ENCODE data around the gene NMNAT2.
A peak's percentile ranks its signal among the peaks of the same experiment; 100 is the strongest.

The NMNAT2 gene

DNA sequence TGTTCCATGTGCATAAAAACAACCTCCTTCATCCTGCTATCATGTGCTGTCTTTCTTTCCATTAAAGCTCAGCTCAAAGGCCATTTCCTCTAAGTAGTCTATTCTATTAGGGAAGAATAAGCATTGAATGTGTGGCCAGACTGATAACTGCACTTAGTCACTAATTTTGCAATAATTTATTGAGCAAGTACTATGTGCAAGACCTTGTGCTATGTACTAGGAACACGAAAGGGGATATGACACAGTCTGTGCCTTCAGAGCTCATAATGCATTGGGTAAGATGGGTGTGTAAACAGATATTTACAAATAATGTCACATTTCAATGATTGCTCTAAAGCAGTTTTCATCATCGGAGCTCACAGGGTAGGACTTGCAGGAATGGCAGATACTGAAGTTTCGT lies 54.2 kb downstream of the NMNAT2 start:
- peak; percentile 100 for DNase-seq

DNA sequence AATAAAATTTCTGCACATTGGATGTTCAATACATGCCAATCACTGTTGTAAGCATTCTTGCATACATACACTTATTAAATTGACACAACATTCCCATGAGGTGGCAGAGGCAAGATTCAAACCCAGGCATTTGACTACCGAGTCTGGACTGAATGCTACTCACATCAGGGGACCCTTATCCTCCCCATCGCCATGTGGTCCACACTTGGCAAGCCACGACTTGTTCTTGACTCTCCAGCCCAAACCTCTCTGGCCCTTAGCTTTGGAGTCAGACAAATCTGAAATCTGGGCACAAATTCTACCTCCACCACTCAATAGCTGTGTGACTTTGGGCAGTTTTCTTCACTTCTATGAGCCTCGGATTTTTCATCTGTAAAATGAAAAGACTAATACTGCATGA lies 57.1 kb downstream of the NMNAT2 start:
- DNase-seq: no peak

DNA sequence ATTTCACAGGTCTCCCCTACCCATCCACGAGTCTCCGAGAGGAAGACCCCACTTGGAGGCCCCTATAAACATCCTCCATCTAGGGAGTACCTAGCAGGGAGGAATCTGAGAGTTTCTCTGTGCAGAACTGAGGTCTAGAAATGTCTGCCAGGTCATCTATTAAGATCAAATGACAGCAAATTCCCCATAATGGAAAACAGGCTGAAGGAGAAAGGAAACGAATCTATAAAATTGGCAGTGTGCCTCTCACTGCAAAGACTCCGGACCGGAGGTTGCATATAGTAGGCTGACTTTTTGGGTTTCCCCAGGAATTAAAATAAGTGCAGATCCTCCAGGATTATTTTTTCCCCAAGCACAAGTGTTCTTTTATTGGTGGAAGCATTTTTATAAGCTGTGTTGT lies 57.7 kb downstream of the NMNAT2 start:
- DNase-seq: no peak

DNA sequence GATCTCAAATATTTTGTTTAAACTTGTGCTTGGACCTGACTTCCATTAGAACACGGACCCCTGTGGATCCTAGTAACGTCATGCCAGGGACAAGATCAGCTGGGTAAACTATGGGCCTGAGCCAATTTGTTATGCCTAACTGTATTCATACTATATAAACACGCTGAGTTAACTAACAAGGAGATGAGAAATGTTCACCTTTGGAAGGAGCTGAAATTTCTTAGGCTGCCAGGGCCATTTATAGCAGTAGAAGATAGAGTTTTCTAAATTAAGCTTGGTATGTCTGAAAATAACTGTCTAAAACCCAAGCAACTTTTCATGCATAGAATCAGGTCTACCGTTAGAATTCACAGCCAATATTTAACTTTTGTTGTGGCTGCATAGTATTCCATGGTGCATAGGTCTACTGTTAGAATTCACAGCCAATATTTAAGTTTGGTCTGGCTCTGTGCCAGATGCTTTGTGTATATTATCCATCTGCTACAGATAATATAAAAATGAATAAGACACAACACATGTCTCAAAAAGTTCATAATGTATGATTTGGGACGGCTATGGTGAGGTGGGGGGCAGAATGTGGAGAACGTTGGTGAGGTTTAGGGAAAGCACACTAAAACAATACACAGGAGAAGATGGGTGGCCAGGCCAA lies 61.5 kb downstream of the NMNAT2 start:
- no peak for DNase-seq

DNA sequence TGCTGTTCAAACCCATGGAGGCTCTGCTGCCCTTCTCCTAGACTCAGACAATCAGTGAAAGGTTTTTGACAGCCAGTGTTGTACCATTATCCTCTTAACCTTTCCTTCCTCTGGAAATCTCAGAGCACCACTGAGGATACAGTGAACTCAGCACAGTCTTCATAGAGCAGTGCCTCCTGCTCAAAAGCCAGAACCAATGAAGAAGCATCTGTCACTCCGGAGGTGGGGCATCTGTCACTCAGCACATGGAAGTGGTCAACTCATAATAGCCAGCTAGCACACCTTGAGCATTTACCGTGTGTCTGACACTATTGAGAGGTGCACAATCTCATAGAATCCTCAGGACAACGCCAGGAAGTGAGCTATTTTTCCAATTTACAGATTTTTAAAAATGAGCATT lies 62.4 kb downstream of the NMNAT2 start:
- no peak for DNase-seq

DNA sequence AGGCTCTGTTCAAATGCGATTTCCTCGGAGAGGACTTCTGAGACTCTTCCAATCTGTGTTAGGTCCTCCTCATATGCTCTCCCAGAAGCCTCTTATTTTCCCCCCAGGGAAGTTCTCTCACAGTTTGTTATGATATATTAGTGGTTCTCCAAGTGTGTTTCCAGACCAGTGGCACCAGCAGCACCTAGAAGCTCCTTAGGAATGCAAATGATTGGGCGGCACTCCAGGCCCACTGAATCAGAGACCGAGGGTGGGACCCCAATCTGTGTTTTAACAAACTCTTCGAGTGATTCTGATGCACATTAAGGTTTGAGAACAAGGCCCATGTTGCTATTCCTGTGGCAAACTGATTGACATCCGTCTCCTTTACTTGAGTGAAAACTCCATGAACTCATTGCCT lies 63.0 kb downstream of the NMNAT2 start:
- DNase-seq: no peak

DNA sequence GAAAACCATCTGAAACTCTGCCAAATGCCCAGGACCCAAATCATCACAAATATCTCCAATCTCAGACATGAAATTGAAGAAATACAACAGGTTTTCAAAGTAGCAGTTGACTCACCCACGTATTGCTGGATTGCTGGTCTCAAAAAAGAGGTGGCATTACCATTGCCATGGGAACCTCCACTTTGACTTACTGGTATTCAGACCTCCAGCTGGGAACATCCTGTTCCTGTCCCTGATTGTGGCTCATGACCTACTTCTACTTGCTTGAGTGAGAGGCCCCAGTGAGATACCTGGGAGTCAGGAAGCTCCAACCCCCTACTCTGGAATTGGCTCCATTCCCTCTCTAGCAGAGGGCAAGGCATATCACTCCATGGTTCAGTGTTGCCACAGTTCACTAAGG lies 64.6 kb downstream of the NMNAT2 start:
- no peak for DNase-seq

DNA sequence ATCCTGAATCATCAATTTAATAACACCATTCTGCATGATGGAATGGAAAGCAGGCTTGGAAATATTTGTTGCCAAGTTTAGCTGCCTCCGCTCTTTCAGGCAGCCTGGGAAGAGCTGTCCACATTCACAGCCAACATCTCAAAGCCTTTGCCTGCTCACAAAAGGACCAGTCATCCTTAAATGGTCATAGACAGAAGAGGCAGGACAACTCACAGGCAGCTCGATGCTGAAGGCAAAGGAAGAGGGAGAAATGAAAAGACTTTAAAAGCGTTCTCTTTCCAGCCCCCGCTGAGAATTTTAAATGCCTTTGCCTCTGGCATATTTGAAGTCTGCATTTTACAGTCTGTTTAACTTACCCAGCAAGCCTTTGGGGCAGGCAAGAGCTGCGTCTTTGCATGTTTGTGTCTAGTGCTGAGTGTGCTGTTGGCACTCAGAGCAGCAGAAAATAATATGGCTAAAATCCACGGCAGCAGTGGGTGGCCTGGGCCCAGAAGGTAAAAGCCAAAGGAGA lies 68.9 kb downstream of the NMNAT2 start:
- DNase-seq: no peak

DNA sequence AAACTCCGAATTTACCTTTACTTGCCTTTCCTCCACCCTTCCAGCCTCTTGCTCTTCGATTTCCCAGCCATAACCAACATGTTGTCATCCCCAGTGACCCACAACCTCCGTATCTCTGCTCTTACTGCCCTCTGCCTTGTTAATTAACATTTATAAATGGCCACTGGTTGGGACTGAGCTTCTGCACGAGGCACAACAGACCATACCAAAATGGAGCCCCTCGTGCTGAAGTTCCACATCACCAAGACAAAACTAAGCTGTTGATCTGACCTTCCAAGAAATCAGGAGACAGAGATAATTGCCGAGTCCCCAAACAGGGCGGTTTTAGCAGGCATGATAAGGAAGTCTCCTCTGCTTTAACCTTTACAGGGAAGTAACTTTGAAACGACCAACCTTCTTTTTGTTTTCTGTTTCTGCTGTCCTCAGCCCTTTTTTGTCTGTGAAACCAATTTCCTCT lies 71.9 kb downstream of the NMNAT2 start:
- peak; percentile 12 for DNase-seq

DNA sequence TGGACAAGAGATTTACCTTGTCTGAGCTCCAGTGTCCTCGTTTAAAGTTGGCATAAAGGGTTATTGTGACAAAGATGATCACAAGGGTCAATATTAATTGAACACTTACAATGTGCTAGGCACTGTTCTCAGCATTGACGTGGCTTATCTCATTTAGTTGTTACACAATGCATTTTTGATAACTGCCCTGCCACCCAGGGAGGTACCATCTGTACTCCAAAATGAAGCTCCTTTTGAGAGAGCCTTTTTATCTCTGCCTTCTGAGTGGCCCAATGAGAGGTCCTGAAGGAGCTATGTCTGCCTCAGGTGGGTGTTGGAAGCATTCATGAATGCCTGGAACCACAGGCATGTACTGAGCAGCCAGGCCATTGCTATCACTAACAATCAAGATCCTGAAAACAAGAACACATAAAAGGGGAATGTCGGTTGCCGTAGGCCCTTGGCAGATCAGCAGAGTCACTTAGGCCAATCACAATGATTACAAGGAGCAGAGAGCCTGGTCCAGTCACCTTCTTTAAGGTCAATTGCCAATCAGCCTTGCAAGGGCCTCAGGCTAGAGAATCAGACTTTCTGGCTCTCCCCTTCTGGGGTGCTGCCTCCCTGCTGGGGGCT lies 78.5 kb downstream of the NMNAT2 start:
- DNase-seq: no peak

DNA sequence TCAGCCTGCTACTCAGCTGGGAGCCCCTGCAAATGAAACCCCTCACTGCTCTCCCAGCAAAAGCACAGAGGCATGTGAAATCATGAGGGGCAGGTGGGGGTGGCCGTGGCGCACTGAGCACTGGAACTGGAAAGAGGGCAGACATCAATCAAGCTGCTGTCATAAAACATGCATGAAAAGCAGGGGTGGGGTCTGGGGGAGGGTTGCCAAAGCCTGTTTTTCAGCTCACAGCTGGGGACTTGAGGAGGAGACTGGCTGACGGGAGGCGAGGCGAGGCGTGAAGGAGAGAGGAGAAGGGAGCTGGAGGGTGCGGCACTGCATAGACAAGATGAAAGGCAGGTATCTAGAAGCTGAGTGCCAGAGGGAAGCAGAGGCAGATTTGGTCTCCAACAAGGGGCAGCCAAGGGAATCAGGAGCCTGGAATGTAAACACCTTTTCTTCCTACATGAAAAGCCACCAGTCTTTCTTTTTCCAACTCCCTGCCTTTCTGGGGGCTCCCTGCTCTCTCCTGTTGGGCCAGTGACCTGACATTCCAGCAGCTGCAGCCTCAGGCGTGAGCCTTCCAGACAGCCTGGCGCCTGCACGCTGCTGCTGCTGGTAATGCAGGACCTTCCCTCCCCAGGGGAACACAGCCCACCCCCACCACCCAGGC lies 87.0 kb downstream of the NMNAT2 start:
- DNase-seq: no peak

DNA sequence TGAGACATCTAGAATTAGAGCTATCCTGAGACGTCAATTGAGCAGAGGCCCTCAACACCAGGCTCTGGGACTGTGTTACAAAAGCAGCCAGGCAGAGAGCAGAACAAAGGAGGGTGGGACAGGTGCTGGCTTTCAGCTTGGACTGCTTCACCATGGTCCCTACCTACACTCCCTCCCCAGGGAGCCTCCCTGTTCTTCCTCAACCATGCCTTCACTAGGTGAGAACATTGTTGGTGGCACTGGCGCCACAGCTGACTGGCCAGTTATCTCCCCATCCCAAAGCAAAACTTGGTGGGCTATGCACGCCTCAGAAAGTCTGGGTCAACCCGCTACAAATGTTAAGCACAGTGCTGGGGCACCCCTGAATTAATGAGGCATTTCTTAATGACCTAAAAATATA lies 87.8 kb downstream of the NMNAT2 start:
- no peak for DNase-seq

DNA sequence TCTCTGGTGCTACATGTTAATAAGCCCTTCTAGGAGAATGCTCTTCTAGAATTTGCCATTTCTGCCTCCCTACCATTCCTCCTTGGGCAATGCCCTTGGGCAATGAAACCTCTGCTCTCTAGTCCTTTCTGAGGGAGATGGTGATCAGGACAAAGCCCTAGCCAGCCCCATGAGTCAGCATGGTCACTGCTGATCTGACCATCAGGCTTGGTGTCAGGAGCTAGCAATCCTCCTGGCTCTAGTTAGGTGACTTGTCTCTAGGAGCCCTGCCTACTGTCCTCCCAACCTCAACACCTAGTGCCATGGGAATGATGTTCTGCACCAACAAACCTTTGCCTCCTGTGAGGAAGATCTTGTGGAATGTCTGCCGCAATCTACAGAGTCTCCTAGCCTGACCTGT lies 89.8 kb downstream of the NMNAT2 start:
- DNase-seq: no peak

DNA sequence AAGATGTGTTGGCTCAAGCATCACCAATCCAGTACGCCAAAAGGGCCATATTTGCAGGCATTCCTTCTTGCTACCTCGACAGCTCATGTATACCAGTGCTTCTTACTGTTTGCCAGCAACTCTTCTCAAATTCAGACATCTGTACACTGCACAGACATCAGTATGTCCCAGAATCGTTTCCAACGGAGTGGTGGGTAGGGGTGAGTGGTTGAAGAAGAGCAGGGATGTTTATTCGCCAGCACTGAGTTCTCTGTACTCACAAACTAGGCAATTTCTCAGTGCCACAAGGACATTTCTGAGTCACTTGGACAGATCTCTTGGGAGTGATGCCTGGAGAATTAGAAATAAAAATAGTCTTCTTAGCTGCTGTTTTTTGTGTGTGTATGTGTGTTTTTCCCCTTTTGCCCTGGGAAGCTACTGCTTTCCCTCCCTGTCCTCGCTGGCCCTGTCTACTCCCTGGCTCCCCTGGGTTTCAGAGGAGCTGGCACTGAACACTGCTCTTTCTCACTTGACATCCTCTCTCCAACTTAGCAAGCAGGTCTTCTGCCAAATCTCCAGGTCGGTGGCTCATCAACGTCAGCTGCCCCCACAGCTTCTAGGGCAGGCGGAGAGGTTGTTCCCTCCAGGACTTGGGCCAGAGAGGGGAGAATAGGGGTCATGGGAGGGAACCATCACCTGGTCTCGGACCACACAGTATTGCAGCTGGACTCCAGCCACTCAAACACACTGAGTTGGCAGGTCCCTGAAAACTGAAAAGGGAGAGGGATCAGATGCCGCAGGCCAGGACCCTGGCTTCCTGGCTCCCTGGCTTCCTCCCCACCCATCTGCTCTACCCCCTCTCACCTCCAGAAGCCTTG lies 90.5 kb downstream of the NMNAT2 start:
- DNase-seq: no peak

DNA sequence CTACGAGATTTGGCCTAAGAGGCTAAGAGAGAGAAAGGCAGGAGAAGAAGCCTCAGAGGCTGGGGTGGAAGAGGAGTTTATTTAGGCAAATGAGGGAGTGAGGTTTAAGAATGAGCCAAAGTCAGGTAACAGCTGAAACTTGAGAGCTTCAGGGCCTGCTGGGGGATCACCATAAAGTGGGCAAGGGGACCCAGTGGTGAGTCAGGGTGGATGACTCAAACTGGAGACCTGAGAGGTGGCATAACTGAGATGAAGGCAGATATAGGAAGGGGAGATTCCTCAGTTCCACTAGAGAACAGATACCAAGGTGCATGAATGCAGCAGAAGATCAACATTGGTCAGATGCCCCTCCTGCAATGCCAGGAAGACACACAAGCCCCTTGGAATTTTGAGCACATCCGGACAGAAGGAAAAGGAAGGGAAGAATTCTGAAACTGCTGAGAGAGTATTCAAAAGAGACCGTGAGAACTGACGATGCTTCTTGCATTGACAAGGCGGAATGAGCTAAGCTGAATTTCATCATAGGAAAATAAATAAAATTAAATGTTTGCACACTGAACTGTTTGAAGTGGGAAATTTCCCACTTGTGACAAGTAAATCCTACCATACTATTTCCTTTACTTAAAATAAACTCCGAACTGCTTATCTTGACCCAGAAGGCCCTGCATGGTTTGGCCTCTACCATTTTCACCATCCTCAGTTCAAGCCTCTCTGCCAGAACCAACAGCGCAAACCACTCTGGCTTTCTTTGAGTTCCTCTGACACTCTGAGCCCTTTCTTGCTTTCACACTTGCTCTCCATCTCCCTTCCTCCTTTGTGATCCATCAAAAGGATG lies 94.1 kb downstream of the NMNAT2 start:
- DNase-seq: no peak

DNA sequence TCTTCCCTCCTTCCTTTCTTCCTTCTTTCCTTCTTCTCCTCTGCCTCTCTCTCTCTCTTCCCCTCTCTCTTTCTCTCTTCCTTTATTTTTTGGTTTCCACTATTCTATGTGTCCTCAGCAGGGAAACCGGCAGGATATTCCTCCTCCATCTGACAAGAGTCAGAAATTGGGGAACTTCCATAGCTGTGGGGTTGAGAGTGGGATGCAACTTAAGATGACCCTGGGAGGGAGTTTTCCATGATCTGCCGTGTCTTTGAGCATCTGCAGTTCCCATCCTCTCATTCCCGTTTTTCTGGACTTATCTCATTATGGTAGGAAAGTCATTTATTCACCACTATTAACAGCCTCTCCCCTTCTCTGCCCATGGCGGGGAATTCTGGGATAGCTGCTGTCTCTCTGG lies 98.6 kb downstream of the NMNAT2 start:
- no peak for DNase-seq

DNA sequence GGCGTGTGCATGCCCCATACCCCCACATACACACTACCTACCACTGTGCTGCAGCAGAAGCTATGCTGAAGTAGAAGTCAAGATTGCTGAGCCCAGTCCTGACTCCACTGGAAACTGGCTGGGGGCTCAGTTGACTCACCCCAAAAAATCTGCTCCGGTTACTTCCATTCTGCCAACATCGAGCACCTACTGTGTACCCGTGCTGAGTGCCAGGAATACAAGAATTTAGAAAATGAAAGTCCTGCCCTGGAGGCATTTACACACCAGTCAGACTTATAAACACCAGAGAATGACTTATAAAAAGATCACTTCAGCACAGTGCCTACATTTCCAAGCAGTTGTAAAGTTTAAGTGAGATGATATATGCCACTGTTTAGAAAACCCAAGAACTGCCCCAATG lies 99.1 kb downstream of the NMNAT2 start:
- no peak for DNase-seq

DNA sequence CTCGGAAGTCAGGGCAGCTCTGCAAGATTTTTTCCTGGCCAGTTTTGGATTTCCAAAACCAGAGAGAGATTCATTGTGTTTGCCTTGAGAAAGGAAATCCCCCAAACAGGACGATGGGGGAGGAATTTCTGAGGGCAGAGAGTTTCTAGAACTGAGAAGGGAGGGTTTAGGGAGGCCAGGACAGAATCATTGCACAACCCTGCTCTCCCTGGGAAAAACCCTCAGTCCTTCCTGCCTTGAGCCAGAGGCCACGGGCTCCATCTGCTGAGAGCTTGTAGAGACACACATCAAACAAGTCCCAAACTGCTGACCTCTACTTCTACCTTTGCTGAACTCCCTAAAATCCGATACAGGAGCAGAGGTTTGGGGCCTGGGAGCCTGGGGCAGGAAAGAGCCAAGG lies 99.7 kb downstream of the NMNAT2 start:
- peak; percentile 87 for DNase-seq

DNA sequence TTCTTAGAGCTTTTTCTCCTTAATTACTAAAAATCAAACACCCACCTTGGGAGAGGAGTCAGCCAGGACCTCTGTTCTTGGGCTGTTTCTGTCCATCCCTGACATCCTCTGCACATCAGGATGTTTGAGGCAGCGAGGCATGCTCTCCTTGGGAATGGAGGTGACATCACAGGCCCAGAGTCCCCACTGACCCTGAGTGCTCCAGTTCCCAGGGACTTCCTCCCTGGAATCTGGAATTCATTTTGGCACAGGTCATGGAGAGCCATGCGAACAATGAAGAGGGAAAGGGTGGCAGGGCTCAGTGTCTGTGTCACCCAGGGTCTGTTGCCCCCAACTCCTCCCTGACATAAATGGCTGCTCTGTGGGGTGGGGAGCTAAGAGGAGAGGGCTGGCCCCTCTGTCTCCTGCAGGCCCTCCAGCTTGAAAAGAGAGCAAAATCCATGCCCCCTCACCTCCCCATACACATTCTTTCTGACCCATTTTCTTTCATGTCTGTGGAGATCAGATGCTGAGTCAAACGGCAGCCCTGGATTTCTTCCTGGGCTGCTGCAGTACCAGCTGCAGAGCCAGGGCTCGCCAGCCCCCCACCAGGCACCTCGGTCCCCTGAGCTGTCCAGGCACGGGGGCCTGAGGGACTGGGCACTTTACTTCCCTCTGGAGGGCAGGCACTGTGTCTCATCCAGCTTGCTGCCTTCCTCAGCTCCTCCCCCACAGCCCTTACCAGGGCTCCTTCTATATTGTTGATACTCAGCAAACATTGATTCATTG lies 102.0 kb downstream of the NMNAT2 start:
- no peak for DNase-seq

DNA sequence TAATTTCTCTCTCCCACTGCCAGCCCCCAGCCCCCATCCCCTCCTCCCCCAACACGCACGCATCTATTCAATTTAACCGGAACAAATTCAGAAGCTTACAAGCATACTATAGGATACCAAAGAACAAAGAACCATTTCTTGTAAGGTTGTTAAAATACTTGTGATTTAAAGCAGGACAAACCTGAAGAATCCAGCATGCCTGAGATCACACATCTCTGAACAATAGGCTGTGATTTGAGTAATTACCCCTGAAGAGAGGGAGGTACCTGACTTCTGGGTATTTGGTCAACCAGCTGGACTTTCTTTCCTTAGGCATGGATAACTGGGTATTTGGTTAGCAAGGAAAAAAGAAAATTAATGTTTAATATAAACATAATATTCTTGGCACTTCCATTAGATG lies 105.1 kb downstream of the NMNAT2 start:
- DNase-seq: no peak

DNA sequence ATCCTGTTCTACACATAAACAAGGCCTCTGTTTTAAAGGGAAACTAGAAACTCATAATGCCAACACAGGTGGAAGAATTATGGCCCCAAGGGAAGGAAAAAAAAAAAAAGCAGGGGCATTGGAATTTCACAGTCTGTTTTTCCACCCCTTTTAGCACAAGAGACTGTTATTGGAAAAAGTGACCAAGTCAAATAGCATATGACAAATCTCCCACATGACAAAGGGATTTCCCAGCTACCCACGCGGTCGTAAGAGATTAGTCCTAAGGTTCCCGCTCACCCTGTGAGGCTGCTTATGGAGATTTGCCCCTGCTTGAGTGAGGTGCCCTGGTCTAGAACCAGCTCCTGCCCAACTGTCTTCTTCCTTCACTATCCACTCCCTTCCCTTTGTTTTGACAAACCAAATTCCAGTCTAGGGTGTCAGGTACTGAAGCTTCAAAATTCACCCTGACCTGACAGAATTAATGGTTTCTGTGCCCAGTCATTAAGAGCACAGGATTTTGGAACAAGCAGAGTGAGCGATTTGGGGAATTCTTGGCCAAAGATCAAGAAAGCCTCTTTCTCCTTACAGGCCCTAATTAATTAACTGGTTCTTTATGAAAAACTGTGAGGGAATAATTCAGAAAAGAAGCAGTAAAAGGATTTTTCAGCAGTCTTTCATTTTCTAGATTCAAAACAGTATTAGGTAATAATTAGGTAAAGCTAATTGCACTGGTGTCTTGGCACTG lies 107.3 kb downstream of the NMNAT2 start:
- DNase-seq: peak; percentile 75
